ENCODE measurements around the gene AFF3.
"Not testable (repeated sequence)": the region's sequence is repeated elsewhere in the genome, so short reads cannot be mapped to it uniquely, and the experiment has no call there.

AFF3 gene

DNA sequence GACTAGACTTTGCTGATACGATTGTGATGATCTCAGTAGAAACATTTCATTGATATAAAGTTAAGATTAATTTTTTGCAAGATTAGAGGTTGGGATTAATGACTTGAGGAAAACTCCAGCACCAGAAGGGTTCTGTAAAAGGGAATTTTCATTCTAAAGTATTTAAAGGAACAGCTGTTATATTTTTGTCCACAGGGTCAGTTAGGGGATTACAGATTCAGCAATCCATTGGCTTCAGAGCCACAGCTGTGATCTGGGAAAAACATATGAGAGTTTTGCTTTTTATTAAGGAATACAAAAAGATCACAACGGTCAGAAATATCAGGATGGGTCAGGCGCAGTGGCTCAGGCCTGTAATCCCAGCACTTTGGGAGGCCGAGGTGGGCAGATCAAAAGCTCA is 633.0 kb downstream of the AFF3 start:
- TF ChIP-seq, protein P1, sequence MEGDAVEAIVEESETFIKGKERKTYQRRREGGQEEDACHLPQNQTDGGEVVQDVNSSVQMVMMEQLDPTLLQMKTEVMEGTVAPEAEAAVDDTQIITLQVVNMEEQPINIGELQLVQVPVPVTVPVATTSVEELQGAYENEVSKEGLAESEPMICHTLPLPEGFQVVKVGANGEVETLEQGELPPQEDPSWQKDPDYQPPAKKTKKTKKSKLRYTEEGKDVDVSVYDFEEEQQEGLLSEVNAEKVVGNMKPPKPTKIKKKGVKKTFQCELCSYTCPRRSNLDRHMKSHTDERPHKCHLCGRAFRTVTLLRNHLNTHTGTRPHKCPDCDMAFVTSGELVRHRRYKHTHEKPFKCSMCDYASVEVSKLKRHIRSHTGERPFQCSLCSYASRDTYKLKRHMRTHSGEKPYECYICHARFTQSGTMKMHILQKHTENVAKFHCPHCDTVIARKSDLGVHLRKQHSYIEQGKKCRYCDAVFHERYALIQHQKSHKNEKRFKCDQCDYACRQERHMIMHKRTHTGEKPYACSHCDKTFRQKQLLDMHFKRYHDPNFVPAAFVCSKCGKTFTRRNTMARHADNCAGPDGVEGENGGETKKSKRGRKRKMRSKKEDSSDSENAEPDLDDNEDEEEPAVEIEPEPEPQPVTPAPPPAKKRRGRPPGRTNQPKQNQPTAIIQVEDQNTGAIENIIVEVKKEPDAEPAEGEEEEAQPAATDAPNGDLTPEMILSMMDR (IDR thresholded peaks at IDR 0.05; ENCODE audit: low read depth, low read length), result no peak
- no peak overlapping the region for H3K4me3 ChIP-seq (ENCODE audit: low read depth, low read length)
- no peak for DNase-seq (ENCODE audit: low read depth, low spot score)
- in situ Hi-C loops (cut with HindIII; ENCODE audit: low sequenced_read_pairs), result no loop called here

DNA sequence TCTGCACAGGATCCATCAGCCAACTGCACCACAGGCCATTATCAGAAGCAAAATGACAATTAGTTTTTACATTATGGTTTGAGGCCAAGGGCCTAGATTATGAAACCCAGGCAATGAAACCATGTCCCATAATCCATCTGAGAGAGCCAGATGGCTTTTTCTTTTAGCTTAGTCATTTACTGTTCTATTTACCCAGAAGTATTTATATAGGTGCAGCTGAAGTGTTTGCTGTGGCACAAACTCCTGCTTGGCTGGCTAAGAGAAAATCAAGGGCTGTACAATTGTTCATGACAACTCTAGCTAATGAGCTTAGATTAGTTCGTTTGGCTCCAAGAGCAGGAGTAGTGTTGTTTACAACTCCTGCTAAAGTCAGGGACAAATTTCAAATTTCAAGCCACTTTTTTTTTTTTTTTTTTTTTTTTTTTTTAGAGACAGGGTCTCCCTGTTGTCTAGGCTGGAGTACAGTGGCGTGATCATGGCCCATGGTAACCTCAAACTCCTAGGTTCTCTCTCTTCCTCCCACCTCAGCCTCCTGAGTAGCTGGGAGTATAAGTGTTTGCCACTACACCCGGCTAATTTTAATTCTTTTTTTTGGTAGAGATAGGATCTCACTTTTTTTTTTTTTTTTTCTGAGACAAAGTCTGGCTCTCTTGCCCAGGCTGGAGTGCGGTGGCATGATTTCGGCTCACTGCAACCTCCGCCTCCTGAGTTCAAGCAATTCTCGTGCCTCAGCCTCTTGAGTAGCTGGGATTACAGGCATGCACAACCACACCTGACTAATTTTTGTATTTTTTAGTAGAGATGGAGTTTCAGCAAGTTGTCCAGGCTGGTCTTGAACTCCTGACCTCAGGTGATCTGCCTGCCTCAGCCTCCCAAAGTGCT is 634.2 kb downstream of the AFF3 start:
- no peak for DNase-seq (ENCODE audit: low read depth, low spot score)
- in situ Hi-C loops (cut with HindIII; ENCODE audit: low sequenced_read_pairs), result no loop called here
- TF ChIP-seq, protein P1 (IDR thresholded peaks at IDR 0.05; ENCODE audit: low read depth, low read length), result no peak
- no peak overlapping the region for H3K4me3 ChIP-seq (ENCODE audit: low read depth, low read length)

DNA sequence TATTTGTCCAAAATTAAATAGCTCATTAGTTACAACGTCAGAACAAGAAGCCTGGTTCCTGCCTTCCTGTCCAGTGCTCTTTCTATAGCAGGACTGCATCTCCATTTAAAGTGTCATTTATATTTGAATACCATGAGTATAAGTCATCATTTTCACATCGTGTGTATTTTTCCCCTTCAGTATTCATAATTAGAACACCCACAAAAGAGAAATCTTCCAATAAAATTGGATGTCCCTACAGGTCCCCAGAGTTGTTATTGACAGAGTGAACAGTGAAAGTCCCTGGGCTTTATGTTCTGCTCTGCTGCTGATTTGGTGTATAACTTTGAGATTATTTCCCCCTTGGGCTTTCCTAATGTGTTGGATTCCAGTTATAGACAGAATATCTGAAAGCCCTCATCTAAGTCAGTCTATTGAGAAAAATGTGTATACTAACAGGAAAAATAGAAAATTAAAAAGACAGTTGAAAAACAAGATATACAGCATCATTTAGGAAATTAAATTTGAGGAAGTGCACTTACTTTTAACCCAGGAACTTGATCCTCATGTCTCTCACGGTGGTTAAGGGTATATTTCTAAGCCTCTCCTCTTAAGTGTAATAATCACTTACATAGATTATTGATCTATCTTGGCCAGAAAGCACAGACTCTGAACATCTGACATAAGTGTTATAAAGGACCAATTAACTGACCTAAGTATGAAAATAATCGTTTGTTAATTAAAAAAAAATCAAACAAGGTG is 637.4 kb downstream of the AFF3 start:
- in situ Hi-C loops (cut with HindIII; ENCODE audit: low sequenced_read_pairs), result no loop called here
- TF ChIP-seq, protein P1 (IDR thresholded peaks at IDR 0.05; ENCODE audit: low read depth, low read length), result no peak
- no peak overlapping the region for H3K4me3 ChIP-seq (ENCODE audit: low read depth, low read length)
- no peak for DNase-seq (ENCODE audit: low read depth, low spot score)

DNA sequence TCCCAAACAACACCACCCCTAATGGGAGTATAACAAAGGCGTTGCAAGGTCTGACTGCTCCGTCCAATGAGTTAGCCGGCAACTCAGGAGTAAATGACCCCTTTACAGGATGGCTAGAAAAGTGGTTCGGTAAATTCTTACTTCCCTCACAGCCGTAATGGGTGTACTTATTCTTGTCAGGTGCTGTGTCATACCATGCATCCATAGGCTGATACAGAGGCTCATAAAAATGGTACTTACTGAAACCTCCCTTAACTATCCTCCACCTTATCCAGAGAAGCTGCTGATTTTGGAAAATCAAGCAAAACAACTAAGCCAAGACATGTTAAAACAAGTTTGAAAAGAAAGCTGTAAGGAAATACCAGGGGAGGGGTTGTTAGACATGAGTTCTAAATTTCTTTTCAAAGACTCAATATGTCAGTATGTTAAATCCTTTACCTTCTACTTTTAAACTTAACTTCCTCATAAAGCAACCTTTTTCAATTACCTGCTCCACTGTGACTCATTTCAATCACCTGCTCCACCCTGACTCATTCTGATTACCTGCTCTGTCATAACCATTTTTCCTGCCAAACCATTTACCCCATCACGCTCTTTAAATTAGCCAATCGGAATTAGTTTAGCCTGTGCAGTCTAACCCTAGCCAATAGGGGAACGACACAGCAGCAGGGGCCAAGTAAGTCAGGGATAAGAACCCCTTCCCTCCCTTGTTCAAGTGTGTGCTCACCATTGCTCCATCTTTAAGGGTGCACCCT is 638.6 kb downstream of the AFF3 start:
- H3K4me3 ChIP-seq (ENCODE audit: low read depth, low read length); DNase-seq (ENCODE audit: low read depth, low spot score); in situ Hi-C loops (cut with HindIII; ENCODE audit: low sequenced_read_pairs): not testable (repeated sequence)

DNA sequence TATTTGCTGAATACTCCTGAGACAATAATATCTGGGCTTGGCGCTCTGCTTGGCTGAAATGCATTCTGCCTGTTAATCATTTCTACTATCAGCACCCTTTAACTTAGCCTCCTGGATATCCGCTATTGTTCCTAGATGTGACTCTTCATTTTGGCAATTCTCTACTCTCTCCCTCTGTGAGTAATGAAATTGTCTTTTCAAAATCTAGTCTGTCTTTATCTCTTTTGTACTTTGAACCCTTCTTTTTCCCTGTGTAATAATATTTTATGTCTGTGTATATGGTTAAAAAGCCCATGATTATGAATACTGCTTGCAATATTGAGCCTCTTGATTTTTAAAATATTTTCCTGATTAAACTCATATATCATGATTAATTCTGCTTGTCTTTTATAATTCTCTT is 646.4 kb downstream of the AFF3 start:
- in situ Hi-C loops (cut with HindIII; ENCODE audit: low sequenced_read_pairs), result no loop called here
- DNase-seq (ENCODE audit: low read depth, low spot score), result no peak
- TF ChIP-seq, protein P1 (IDR thresholded peaks at IDR 0.05; ENCODE audit: low read depth, low read length), result no peak
- no peak overlapping the region for H3K4me3 ChIP-seq (ENCODE audit: low read depth, low read length)
